Measurements from ENCODE around the gene SHC1. TPM values are rescaled to one million over a fixed set of nuclear protein-coding genes. Genes with fewer than 3 reads are reported as not detected.

Gene SHC1
- total RNA-seq, 1 donor from 2014 or later, result 43.0 TPM

DNA sequence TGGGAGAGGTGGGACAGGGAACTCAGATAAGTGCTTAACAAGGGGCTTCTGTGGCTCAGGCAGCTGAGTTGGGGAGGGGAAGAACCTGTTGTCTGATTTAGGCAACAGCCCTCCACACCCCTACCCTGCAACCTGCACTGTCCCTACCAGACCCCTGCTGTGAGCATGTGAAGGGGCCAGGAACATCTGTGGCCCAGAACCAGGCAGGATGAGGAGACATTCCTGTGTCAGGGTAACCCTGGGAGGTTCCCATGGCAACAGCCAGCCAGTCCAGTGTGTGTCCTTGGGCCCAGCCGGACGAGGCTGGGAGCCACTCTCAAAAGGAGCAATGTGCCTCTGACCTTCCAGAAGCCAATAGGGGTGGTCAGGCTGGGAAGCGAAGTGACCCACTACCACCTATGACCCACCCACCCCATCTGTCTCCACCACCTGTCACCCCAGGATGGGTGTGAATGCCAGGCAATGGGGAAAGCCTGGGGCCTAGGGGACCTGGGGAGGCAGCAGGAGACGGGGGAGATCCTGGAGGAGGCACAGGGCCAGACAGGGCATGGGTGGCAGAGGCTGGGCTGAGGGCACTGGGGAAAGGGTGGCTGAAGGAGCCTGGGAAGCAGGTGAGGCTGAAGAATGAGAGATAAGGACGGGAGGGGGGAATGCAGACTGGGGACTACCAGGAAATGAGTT is 29.1 kb downstream of the SHC1 start:
- no peak for DNase-seq (ENCODE audit: low spot score)

DNA sequence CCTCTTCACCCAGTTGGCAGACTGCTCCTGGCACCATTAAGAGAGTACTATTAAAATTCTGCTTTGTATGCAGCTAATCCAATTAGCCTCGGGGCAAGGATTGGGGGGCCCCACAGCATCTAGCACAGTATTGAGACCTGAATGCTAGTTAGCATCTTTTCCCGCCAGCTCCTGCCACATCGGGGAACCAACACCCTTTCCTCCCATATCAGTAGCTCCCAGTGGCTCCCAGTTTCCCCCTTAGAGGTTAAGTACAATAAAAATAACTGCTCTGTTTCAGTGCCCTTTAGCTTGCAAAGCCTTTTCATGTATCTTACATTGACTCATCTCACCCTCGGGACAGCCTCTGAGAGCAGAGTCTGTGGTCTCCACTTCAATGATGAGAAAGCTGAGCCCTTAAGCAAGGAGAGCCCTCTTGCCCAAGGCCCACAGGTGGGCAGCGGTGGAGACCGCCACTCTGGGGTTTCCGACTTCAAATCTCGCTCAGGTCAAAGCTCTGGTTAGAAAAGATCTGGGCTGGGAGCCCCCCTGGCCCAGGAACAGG is 29.8 kb downstream of the SHC1 start:
- DNase-seq (ENCODE audit: low spot score) (no peak), ATAC-seq (no peak)

More for the DNA sequence above, 29.1 kb downstream of the SHC1 start:
- ATAC-seq, result no peak

DNA sequence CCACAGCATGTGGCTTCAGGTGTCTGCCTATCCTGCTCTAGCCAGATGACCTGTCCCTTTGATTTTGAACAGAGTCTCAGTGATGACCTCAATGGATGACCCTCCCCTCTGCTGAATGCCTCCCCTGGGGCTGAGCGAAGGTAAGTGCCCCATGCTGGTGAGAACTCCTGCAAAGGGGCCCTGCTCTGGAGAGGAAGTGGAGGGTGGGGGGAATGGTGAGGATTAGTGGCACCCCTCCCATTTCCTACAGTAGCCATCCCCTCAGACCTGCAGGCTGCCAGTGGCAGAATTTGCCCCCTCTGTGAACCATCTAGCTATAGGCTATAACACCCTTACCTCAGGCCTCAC is 30.4 kb downstream of the SHC1 start:
- DNase-seq (ENCODE audit: low spot score), result no peak
- ATAC-seq, result no peak

- no peak for DNase-seq (ENCODE audit: low spot score)
- ATAC-seq, result no peak
Observed at GRCh38 chr1:154938604-154939399, 31.7 kb downstream of the SHC1 start.

DNA sequence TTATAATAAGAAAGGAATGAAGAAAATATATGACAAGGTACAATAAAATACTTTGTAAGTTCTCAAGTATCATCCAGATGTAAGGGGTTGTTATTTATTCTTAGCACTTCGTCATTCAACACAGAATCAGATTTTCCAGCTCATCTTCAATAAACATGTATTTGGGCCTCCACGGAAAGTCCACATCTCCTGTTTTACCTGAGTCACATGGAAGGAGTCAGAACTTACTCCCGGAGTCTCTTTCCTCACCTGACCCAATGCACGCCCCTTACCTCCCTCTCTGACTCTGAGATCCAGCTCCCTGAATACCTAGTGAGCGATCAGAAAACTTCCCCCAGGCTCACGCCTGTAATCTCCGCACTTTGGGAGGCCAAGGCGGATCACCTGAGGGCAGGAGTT is 32.6 kb downstream of the SHC1 start:
- ATAC-seq, result no peak
- DNase-seq (ENCODE audit: low spot score), result no peak

DNA sequence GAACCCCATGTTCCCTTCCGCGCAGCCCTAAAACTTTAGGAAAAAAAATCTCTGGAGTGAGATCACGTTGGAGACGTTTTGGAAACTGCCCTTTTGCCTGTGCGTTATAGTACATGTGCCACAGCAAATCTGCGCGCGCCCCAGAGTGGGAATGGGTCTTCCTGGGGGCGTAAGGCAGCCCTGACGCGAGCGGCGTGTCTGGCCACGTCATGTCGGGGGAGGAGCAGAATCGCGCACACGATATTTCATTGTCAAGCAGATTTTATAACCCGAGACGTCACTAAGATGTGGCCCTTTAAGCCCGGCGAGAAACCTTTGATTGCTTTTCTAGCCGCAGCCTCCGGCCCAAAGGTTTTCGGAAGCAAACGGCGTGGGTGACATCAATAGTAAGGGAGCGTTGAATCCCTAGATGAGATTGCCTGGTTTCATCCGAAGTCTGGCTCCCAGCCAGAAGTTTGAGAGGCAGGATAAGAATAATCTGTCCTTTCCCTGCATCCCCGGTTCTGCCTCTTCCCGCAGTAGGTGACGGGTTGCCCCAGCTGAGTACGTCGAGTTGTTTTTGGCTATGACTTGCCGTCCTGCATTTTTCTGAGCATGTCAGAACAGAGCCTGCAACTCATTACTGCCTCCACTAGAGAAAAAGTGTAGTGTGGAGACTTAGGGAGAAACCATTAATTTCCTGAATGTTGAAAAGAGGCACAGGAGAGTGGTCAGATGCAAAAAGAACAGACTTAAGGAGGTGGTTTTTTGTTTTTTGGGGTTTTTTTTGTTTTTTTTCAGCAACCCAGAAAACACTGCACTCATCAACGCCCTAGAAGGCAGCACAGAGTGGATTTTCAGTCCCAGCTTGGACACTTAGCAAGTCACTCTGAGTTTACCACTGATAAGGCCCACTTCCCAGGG is 33.2 kb downstream of the SHC1 start:
- DNase-seq (ENCODE audit: low spot score), result peak; percentile 90

DNA sequence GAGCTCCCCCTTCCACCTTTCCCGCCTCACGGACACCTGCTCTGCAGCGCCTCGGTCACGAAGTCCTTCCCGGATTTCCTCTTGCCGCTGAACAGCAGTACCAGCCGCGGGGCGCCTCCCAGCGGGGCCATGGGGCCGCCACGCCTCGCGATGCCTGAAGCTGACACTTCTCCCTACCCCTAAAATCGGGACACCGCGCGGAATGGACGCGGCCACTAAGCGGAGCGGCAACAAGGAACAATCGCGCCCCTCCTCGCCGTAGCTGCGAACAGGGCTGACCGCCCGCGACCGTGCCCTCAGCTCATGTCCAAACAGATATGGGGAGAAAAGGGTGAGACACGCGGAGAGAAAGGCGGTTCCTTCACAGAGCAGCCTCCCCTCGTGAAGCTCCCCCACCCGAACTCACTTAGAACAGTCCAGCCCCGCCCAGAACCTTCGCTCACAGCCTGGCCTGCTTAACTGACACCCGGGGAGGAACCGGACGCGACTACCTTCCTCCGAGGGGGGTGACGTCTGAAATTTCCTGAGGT is 33.9 kb downstream of the SHC1 start, which contains the start of gene PMVK:
PMVK (minus strand) TSS at position 165 of the 530 bp plus-strand sequence; CDS start at position 131, 34 bp downstream.
- peak; percentile 81 for ATAC-seq
- DNase-seq (ENCODE audit: low spot score), result peak; percentile 97

More for the DNA sequence above, 33.2 kb downstream of the SHC1 start:
- ATAC-seq, result peak; percentile 74

- DNase-seq (ENCODE audit: low spot score) (peak; percentile 53), ATAC-seq (no peak)
Observed at GRCh38 chr1:154935749-154936554, 34.6 kb downstream of the SHC1 start.

DNA sequence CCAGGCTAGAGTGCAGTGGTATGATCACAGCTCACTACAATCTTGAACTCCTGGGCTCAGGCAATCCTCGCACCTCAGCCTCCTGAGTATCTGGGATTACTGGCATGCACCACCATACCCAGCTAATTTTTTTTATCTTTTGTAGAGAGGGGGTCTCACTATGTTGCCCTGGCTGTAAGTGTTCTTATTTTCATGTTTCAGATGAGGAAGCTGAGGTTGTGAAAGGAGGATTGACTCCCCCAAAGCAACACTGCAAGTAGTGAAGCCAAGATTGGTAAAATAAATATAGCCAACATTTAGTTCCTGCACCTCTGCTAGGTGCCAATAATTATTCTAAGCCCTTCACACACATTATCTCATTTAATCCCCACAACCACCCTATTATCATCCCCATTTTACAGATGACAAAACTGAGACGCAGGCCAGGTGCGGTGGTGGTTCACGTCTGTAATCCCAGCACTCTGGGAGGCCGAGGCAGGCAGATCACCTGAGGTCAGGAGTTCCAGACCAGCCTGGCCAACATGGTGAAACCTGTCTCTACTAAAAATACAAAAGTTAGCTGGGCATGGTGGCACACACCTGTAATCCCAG is 36.1 kb downstream of the SHC1 start:
- ATAC-seq (no peak), DNase-seq (ENCODE audit: low spot score) (no peak)

- ATAC-seq (peak; percentile 69), DNase-seq (ENCODE audit: low spot score) (peak; percentile 95)
Observed at GRCh38 chr1:154931940-154932487, 38.5 kb downstream of the SHC1 start.

- no peak for ATAC-seq
- no peak for DNase-seq (ENCODE audit: low spot score)
Observed at GRCh38 chr1:154926201-154926600, 44.3 kb downstream of the SHC1 start.

GRCh38 chr1:154925335-154926170 is 45.0 kb downstream of the SHC1 start:
- no peak for DNase-seq (ENCODE audit: low spot score)
- no peak for ATAC-seq

GRCh38 chr1:154923695-154924094 is 46.9 kb downstream of the SHC1 start:
- no peak for DNase-seq (ENCODE audit: low spot score)
- ATAC-seq, result no peak

DNA sequence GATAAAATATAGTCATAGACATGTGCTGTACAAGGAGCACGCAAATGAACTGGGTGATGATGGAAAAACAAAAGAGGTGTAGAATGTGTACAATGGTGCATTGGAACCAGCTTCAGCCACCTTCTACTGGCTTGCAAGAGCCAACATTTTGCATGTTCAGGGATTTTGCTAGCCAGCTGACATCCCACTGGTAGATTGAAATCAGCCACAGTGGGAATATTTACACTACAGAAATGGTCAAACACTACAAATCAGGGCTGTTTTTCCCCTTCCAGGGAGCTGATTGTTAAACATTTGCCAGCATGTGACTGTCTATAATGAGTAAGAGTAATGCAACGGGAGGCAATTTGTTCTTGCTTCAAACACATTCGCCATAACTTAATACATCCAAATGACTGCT is 57.3 kb downstream of the SHC1 start:
- DNase-seq (ENCODE audit: low spot score) (no peak), ATAC-seq (no peak)

DNA sequence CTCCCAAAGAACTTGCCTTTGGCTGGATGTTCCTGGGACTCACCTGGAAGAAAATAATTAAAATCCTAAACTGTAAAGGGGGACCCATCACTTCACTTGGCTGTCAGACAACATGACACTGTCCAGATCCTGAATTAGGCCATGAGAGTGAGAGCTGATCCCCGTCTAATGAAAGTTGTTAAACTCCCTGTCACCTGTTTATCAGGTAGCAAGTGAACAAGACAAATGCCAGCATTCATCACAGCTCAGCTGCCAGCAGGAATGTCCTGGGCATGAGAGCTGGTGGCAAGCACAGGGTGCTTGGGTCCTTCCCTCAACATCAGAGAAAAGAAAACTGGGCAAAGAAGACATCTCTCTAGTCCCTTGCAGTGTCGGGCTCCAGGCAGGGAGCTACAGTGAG is 57.8 kb downstream of the SHC1 start:
- DNase-seq (ENCODE audit: low spot score) (no peak), ATAC-seq (no peak)

Measured in left lobe of liver (tissue), 2 donors.